Fibroblast of lung (primary cell): ENCODE data around the gene MGLL. TPM values are rescaled to one million over a fixed set of nuclear protein-coding genes. Genes with fewer than 3 reads are reported as not detected.

ENCODE experiments used
- DNase-seq, 2 donors: peaks; one replicate each; pipeline versions ENCODE4 v3.0.0 to v3.0.0-alpha.2; 2010; ENCODE audit warnings: low read depth in 2 of 2
- H2AFZ ChIP-seq: 2 replicates; pipeline ENCODE4 v1.5.1; 2012; ENCODE audit warnings: low read length, control low read depth, inconsistent platforms
- H3K27ac ChIP-seq: 2 replicates; pipeline ENCODE4 v1.5.1; 2011; ENCODE audit warnings: low read length, control low read depth; ENCODE audit not compliant: insufficient read depth
- H3K27me3 ChIP-seq: 2 replicates; pipeline ENCODE4 v1.5.1; 2011; ENCODE audit warnings: mild to moderate bottlenecking, low read length; ENCODE audit not compliant: control insufficient read depth, insufficient read depth
- H3K36me3 ChIP-seq: 2 replicates; pipeline ENCODE4 v1.5.1; 2011; ENCODE audit warnings: low read length; ENCODE audit not compliant: control insufficient read depth, insufficient read depth
- H3K4me1 ChIP-seq: 2 replicates; pipeline ENCODE4 v1.5.1; 2011; ENCODE audit warnings: low read length; ENCODE audit not compliant: control insufficient read depth, insufficient read depth; ENCODE audit errors: extremely low read depth
- H3K4me2 ChIP-seq: 2 replicates; pipeline ENCODE4 v1.5.1; 2011; ENCODE audit warnings: low read length, control low read depth; ENCODE audit not compliant: insufficient read depth; ENCODE audit errors: extremely low read depth
- H3K4me3 ChIP-seq, 4 experiments: fragments of 200-600 bp in 1 of 4; sonication (generic) in 1 of 4; replicated peaks in 1 of 4; 2 replicates each; pipeline ENCODE4 v1.5.1; 2011 to 2016; ENCODE audit warnings: low read length in 4 of 4, low read depth in 3 of 4, mild to moderate bottlenecking in 3 of 4, control low read depth in 2 of 4, inconsistent platforms in 1 of 4, mixed read lengths in 1 of 4; ENCODE audit not compliant: insufficient read depth in 1 of 4; ENCODE audit errors: control extremely low read depth in 1 of 4
- H3K79me2 ChIP-seq: 2 replicates; pipeline ENCODE4 v1.5.1; 2012; ENCODE audit warnings: mild to moderate bottlenecking, low read length, inconsistent platforms; ENCODE audit not compliant: control insufficient read depth, insufficient read depth
- H3K9ac ChIP-seq: 2 replicates; pipeline ENCODE4 v1.5.1; 2011; ENCODE audit warnings: mild to moderate bottlenecking, low read length, control low read depth; ENCODE audit not compliant: insufficient read depth
- H3K9me3 ChIP-seq: 2 replicates; pipeline ENCODE4 v1.5.1; 2012; ENCODE audit warnings: low read depth, low read length; ENCODE audit not compliant: control insufficient read depth, insufficient read depth
- H4K20me1 ChIP-seq: 2 replicates; pipeline ENCODE4 v1.5.1; 2011; ENCODE audit warnings: low read length; ENCODE audit not compliant: control insufficient read depth, insufficient read depth; ENCODE audit errors: extremely low read depth
- CTCF ChIP-seq, 2 donors: IDR thresholded peaks in 1 of 2; conservative IDR thresholded peaks in 1 of 2; 1 replicate in 1 of 2; 2 replicates in 1 of 2; pipeline ENCODE4 v1.5.1; 2011 to 2012; ENCODE audit warnings: low read length in 2 of 2, control low read depth in 1 of 2, inconsistent platforms in 1 of 2, low read depth in 1 of 2, mild to moderate bottlenecking in 1 of 2
- EZH2 ChIP-seq: IDR thresholded peaks from 2 replicates; pipeline ENCODE4 v1.5.1; 2012; ENCODE audit warnings: low read length, control low read depth, mild to moderate bottlenecking; ENCODE audit errors: missing control alignments
- polyA plus RNA-seq, 2 donors: library from polyadenylated mRNA; depleted of rRNA in 1 of 2; stranded (reverse) in 1 of 2; unstranded in 1 of 2; fragments of >200 nt; gene quantifications; 2 replicates each; pipeline ENCODE4 v1.2.1, GENCODE V29; 2011 to 2012; ENCODE audit warnings: missing spikeins in 1 of 2
- total RNA-seq: library from RNA; depleted of rRNA; stranded (reverse); fragments of >200 nt; gene quantifications from 2 replicates; pipeline ENCODE4 v1.2.1, GENCODE V29; 2014

The MGLL gene
- total and polyA plus RNA-seq, 2 donors (not counting 1 experiment from before 2014, with no cell fraction given), result 60.1 to 122 TPM

GRCh38 chr3:127857333-127857732 is 35.0 kb upstream of the MGLL start:
- no peak overlapping the region for H3K4me2 ChIP-seq
- H3K79me2 ChIP-seq, result no peaks in the 10 kb centered on the region
- H3K27me3 ChIP-seq, result no peaks in the 10 kb centered on the region
- no peaks in the 10 kb centered on the region for H3K4me1 ChIP-seq
- H3K4me3 ChIP-seq, result no peak overlapping the region
- no peaks in the 10 kb centered on the region for H3K36me3 ChIP-seq
- H2AFZ ChIP-seq, result no peak overlapping the region
- no peaks in the 10 kb centered on the region for H3K9me3 ChIP-seq
- no peaks in the 10 kb centered on the region for H4K20me1 ChIP-seq
- H3K27ac ChIP-seq, result no peak overlapping the region
- peak; percentile 13 to 16 for TF ChIP-seq CTCF (conservative IDR thresholded peaks at IDR 0.05 in 1 of 2, IDR thresholded peaks at IDR 0.05 in 1 of 2; ENCODE audit: low read depth in 1 of 2, low read length in 2 of 2)
- TF ChIP-seq EZH2, result no peak
- DNase-seq, result peak in 1 of 2 donors; percentile 27
- no peak overlapping the region for H3K9ac ChIP-seq

- DNase-seq, result no peak
- Histone ChIP-seq H3K27me3 (no peaks in the 10 kb centered on the region), H3K79me2 (no peaks in the 10 kb centered on the region), H2AFZ (no peak overlapping the region), H4K20me1 (no peaks in the 10 kb centered on the region), H3K9ac (no peak overlapping the region), H3K9me3 (no peaks in the 10 kb centered on the region), H3K27ac (no peak overlapping the region), H3K4me1 (no peaks in the 10 kb centered on the region), H3K36me3 (no peaks in the 10 kb centered on the region), H3K4me3 (no peak overlapping the region), H3K4me2 (no peak overlapping the region)
- TF ChIP-seq CTCF (conservative IDR thresholded peaks at IDR 0.05 in 1 of 2, IDR thresholded peaks at IDR 0.05 in 1 of 2; ENCODE audit: low read depth in 1 of 2, low read length in 2 of 2) (no peak), EZH2 (no peak)
These were observed 34.5 kb upstream of the MGLL start for GRCh38 chr3:127856801-127857200.

GRCh38 chr3:127855246-127855645 is 32.9 kb upstream of the MGLL start:
- no peak overlapping the region for H3K4me3 ChIP-seq
- no peak overlapping the region for H2AFZ ChIP-seq
- H3K4me1 ChIP-seq, result no peaks in the 10 kb centered on the region
- H3K36me3 ChIP-seq, result no peaks in the 10 kb centered on the region
- no peak overlapping the region for H3K9ac ChIP-seq
- H4K20me1 ChIP-seq, result no peaks in the 10 kb centered on the region
- TF ChIP-seq EZH2, result no peak
- TF ChIP-seq CTCF (conservative IDR thresholded peaks at IDR 0.05 in 1 of 2, IDR thresholded peaks at IDR 0.05 in 1 of 2; ENCODE audit: low read depth in 1 of 2, low read length in 2 of 2), result no peak
- no peaks in the 10 kb centered on the region for H3K79me2 ChIP-seq
- H3K27me3 ChIP-seq, result no peaks in the 10 kb centered on the region
- no peak overlapping the region for H3K4me2 ChIP-seq
- no peaks in the 10 kb centered on the region for H3K9me3 ChIP-seq
- no peak for DNase-seq
- no peak overlapping the region for H3K27ac ChIP-seq
